Measurements from ENCODE around the gene METRN.

Gene METRN

DNA sequence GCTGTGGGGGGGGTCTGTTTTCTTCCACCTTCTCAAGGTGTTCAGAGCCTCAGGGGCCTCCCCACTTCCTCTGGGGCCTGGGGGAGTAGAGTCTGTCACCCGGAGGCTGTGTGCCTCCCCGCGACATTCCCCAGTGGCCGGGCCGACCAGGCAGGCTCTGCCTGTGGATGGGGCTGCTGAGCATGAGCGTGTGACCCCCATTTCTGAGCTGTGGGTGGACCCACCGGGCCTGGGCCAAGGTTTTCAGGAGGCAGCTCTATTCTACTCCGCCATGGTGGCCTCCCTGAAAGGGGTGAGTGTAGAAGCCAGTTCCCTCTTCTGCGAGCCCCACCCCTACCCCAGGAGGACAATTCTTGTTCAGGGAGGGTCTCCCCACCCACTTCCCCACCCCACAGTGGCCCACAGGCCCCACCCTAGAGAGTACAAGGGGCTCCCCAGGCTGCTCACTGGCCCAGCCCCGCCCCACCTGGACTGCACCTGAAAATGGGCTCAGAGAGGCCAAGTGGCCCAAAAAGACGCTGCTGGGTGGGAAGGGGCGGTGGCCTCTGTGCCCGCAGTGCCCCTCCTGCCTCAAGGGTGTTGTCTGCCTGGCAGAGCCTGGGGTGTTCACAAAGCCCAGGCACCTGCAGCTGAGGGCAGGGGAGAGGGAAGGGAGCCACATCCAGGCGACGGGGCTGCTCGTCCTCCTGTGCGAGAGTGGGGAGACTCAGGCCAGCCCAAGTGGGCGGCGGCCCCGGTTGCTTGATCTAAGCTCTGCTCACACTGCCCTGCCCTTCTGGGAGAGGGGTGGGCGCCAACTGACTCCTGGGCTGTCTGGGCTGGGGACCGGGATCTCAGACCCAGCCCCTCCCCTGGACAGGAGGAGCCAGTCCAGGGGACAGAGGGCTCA is 47.0 kb downstream of the METRN start:
- no peak for DNase-seq

DNA sequence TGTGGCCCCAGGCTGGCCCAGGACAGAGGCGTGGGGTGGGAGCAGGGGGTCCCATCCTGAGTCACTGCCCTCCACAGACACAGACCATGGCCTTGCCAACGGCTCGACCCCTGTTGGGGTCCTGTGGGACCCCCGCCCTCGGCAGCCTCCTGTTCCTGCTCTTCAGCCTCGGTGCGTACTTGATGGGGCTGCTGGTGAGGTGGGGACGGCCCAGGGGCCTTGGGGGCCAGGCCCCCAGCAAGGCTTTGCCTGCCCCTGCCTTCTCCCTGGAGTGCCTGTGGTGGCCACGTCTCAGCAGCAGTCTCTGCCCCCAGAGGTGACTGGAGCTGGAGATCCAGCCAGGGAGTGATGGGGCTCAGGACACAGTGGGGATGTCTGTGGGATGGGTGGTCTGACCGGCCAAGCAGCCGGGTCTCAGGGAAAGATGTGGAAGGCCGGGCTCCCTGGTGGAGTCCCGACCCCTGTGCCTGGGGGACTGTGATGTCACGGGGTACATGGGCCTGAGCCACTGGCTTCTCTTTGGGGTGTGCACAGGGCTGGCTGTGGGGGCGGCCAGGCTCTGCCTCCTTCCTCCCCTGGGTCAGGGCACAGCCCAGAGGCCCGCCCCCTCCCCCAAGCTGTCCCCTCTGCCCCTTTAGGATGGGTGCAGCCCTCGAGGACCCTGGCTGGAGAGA is 47.8 kb downstream of the METRN start:
- no peak for DNase-seq

DNA sequence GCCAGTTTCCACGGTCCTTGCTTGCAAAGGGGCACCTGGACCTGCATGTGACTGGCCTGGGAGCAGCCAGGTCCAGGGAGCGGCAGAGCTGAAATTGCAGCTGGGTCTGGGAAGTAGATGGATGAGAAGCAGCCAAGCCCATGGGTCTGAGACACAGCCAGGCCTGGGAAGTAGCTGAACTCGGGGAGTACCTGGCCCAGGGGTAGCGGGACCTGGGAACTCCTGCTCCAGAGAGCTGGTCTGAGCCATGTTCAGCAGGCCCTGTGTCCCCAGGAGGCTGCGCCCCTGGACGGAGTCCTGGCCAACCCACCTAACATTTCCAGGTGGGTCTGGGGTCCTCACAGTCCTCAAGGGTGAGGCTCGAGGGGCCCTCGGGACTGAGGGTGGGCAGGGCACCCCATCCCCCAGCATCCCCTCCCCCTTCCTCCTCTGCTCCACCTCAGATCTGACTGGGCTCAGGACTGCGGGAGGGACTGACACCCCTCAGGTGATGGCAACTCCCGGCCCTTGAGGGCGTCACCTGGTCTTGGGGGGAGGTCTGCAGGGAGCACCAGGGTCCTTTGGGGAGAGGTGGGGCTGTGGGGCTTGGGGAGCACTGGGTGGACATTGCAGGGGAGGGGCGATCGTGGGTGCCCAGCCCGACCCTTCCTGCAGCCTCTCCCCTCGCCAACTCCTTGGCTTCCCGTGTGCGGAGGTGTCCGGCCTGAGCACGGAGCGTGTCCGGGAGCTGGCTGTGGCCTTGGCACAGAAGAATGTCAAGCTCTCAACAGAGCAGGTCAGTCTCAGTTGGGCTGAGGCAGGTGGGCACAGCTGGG is 48.7 kb downstream of the METRN start:
- no peak for DNase-seq

DNA sequence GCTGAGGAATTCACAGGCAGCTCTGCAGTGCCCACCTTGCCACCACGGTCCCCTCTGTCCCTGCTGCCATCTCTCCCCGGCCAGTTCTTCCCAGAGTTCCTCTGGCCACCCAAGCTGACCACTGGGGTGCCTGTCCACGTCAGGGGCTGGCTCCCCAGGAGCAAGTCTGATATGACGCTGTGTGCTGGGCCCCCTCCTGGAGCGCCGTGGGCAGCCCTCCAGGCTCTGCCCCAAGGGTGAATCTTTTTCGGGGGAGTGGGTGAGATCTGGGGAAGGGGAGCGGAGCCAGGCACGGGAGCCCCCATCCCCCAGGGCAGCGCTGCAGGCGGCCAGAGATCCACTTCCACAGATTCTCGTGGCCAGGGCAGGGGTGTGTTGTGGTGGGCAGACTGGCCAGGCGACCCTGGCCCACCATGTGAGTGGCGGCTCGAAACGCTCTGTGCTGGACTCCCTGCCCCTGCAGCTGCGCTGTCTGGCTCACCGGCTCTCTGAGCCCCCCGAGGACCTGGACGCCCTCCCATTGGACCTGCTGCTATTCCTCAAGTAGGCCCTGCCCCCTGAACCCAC is 49.3 kb downstream of the METRN start:
- no peak for DNase-seq

DNA sequence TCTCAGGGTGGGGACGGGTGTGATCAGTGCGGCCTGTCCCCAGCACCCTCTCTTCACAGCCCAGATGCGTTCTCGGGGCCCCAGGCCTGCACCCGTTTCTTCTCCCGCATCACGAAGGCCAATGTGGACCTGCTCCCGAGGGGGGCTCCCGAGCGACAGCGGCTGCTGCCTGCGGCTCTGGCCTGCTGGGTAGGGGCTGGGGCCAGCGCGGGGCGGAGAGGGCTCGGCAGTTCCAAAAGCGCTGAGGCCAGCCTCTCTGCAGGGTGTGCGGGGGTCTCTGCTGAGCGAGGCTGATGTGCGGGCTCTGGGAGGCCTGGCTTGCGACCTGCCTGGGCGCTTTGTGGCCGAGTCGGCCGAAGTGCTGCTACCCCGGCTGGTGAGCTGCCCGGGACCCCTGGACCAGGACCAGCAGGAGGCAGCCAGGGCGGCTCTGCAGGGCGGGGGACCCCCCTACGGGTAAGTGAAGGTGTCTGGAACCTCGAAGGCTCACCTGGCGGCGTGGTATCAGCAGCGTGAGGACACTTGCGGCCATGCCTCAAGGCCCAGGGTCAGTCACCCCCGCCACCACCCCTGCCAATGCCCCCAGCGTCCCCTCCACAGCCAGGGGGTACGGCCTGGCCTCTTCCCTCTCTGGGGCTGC is 50.0 kb downstream of the METRN start:
- DNase-seq = no peak

DNA sequence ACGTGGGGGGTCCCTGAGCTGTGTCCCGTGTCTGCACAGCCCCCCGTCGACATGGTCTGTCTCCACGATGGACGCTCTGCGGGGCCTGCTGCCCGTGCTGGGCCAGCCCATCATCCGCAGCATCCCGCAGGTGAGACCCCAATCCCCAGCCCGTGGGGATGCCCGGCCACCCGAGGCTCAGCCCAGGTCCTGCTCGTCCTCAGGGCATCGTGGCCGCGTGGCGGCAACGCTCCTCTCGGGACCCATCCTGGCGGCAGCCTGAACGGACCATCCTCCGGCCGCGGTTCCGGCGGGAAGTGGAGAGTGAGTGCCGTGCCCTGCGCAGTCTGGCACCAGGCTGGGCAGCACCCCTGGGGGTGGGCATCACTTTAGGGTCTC is 50.6 kb downstream of the METRN start:
- DNase-seq = no peak

DNA sequence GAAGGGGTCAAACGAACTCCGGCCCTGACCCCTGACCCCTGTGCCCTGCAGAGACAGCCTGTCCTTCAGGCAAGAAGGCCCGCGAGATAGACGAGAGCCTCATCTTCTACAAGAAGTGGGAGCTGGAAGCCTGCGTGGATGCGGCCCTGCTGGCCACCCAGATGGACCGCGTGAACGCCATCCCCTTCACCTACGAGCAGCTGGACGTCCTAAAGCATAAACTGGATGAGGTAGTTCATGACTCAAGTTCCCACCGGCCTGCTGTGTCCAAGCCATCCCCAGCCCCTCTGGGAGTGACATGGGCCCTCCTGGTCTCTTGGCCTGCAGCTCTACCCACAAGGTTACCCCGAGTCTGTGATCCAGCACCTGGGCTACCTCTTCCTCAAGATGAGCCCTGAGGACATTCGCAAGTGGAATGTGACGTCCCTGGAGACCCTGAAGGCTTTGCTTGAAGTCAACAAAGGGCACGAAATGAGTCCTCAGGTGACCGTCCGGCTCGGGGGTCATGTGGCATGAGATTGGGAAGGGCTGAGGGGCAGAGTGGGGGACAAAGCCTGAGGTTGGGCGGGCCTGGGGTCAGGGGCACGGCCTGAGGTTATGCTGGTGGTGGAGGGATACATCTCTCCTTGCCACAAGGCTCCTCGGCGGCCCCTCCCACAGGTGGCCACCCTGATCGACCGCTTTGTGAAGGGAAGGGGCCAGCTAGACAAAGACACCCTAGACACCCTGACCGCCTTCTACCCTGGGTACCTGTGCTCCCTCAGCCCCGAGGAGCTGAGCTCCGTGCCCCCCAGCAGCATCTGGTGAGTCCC is 51.3 kb downstream of the METRN start:
- DNase-seq = no peak

DNA sequence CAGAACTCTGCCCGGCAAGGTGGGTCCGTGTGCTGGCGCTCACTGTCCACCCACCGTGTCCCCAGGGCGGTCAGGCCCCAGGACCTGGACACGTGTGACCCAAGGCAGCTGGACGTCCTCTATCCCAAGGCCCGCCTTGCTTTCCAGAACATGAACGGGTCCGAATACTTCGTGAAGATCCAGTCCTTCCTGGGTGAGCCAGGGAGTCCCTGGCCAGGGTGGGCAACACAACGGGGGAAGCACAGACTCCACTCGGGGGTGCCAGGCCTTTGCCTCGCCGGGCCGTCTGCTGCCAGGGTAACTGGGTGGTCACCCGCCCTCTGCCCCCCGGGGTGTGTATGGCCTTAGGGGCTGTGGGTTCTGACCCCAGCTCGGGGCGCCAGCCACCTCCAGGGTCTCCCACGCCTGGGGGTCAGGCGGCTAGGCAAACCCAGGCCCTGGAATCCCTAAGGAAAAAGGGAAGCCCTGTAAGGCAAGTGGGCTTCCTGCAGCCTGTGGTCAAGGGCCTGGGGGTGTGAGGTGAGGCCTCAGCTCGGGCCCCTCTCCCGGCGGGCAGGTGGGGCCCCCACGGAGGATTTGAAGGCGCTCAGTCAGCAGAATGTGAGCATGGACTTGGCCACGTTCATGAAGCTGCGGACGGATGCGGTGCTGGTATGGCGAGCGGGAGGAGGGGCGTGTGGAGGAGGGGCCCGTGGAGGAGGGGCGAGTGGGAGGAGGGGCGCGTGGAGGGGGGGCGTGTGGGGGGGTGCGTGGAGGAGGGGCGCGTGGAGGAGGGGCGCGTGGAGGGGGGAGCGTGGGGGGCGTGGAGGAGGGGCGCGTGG is 52.1 kb downstream of the METRN start:
- no peak for DNase-seq

DNA sequence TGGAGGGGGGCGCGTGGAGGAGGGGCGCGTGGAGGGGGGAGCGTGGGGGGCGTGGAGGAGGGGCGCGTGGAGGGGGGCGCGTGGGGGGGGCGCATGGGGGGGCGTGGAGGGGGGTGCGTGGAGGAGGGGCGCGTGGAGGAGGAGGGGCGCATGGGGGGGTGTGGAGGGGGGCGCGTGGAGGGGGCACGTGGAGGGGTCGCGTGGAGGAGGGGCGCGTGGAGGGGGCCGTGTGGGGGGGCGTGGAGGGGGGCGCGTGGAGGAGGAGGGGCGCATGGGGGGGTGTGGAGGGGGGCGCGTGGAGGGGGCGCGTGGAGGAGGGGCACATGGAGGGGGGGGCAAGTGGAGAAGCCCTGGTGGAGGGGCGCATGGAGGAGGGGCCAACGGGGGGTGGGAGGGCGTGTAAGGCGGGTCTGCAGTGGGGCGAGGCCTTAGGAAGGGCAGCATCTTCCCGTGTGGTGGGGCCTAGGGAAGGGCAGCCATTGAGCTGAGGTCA is 52.9 kb downstream of the METRN start:
- DNase-seq = no peak

DNA sequence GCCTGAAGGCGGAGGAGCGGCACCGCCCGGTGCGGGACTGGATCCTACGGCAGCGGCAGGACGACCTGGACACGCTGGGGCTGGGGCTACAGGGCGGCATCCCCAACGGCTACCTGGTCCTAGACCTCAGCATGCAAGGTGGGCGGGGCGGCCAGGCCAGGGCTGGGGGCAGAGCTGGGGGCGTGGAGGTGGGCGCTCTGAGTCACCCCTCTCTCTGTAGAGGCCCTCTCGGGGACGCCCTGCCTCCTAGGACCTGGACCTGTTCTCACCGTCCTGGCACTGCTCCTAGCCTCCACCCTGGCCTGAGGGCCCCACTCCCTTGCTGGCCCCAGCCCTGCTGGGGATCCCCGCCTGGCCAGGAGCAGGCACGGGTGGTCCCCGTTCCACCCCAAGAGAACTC is 53.5 kb downstream of the METRN start:
- DNase-seq = no peak
